B cell (primary cell): ENCODE measurements around the gene GPBP1L1.

ENCODE experiments used
- CTCF ChIP-seq: fragments of 200-600 bp; IDR thresholded peaks from one replicate; pipeline ENCODE4 v1.8.0; 2022; ENCODE audit warnings: antibody characterized with exemption, mild to moderate bottlenecking
- EZH2 ChIP-seq: IDR thresholded peaks from 2 replicates; pipeline ENCODE4 v1.6.1; 2012; ENCODE audit warnings: borderline replicate concordance, low read depth, mild to moderate bottlenecking, moderate library complexity, low read length; ENCODE audit not compliant: insufficient read depth, poor library complexity, severe bottlenecking

GRCh38 chr1:45584351-45585109, 101.8 kb downstream of the GPBP1L1 start:
- peak; percentile 11 for TF ChIP-seq CTCF
- no peak for TF ChIP-seq EZH2
